ENCODE measurements around the gene TRIM42. TPM values are rescaled to one million over a fixed set of nuclear protein-coding genes. Genes with fewer than 3 reads are reported as not detected.

TRIM42 gene
- total and polyA plus RNA-seq, 7 experiments from 2014 or later, result not detected

- H3K4me3 ChIP-seq (ENCODE audit: low read length), result no peak overlapping the region
- ATAC-seq (no peak), DNase-seq (no peak)
- no peak overlapping the region for H3K27ac Mint-ChIP-seq
- ChIA-PET CTCF (no interaction called here), POLR2A (no interaction called here)
- no peaks in the 10 kb centered on the region for H3K9me3 ChIP-seq (ENCODE audit: control insufficient read depth in 2 of 3, low read length in 3 of 3)
- intact Hi-C loops (cut with micrococcal nuclease), result no loop called here
- H3K27ac ChIP-seq (ENCODE audit: low read depth, low read length), result no peak overlapping the region
- H3K27me3 Mint-ChIP-seq, result peaks cover 0 to 35% (median 9%) of the 10 kb centered on the region in 5 donors
- H3K4me1 ChIP-seq (ENCODE audit: control insufficient read depth in 2 of 2, insufficient read depth in 2 of 2, low read length in 2 of 2), result no peaks in the 10 kb centered on the region
- no peaks in the 10 kb centered on the region for H3K36me3 ChIP-seq (ENCODE audit: control insufficient read depth in 2 of 3, insufficient read depth in 3 of 3, low read length in 3 of 3)
- no peaks in the 10 kb centered on the region for H3K36me3 Mint-ChIP-seq
- peaks cover 0 to 3% (median 0%) of the 10 kb centered on the region in 7 donors for H3K4me1 Mint-ChIP-seq
- no peak overlapping the region for H3K4me3 Mint-ChIP-seq
- H3K27me3 ChIP-seq (ENCODE audit: control insufficient read depth in 2 of 2, insufficient read depth in 2 of 2, low read length in 2 of 2), result peaks cover 0 to 3% of the 10 kb centered on the region in 2 donors
- H3K9me3 Mint-ChIP-seq, result peaks cover 0 to 5% (median 0%) of the 10 kb centered on the region in 11 donors
Observed at GRCh38 chr3:140699516-140700231, 21.8 kb downstream of the TRIM42 start.

DNA sequence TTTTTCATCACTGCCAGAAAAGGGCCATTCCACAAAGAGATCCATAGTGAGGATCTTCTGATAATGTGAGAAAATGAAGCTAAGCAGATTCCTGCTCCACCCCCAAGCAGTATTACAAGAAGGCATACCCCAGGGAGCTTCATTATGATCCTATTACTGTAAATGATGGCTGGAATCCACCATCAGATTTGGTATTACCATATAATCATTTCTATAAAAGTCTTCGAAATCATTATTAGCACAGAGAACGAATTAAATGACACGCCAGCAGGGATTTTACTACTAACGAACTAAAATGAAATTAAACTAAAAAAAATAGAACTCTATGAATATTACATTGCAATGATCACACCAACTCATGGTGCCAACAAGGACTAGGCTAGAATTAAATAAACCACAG is 24.4 kb downstream of the TRIM42 start:
- Histone ChIP-seq H3K4me3 (ENCODE audit: low read length) (no peak overlapping the region), H3K9me3 (ENCODE audit: control insufficient read depth in 2 of 3, low read length in 3 of 3) (no peaks in the 10 kb centered on the region), H3K4me1 (ENCODE audit: control insufficient read depth in 2 of 2, insufficient read depth in 2 of 2, low read length in 2 of 2) (no peaks in the 10 kb centered on the region), H3K27me3 (ENCODE audit: control insufficient read depth in 2 of 2, insufficient read depth in 2 of 2, low read length in 2 of 2) (no peaks in the 10 kb centered on the region), H3K27ac (ENCODE audit: low read depth, low read length) (no peak overlapping the region), H3K36me3 (ENCODE audit: control insufficient read depth in 2 of 3, insufficient read depth in 3 of 3, low read length in 3 of 3) (no peaks in the 10 kb centered on the region)
- Mint-ChIP-seq H3K9me3 (peaks cover 0 to 7% (median 0%) of the 10 kb centered on the region in 11 donors), H3K27me3 (peaks cover 0 to 35% (median 9%) of the 10 kb centered on the region in 5 donors), H3K4me1 (no peaks in the 10 kb centered on the region), H3K4me3 (no peak overlapping the region), H3K36me3 (no peaks in the 10 kb centered on the region), H3K27ac (no peak overlapping the region)
- ChIA-PET POLR2A (no interaction called here), CTCF (no interaction called here)
- intact Hi-C loops (cut with micrococcal nuclease), result no loop called here
- DNase-seq (no peak), ATAC-seq (no peak)

GRCh38 chr3:140703496-140703895 is 25.6 kb downstream of the TRIM42 start:
- Mint-ChIP-seq H3K4me1 (no peaks in the 10 kb centered on the region), H3K9me3 (peaks cover 0 to 7% (median 0%) of the 10 kb centered on the region in 11 donors)
- no peak for ATAC-seq

GRCh38 chr3:140704733-140705132 is 26.9 kb downstream of the TRIM42 start:
- Histone ChIP-seq H3K36me3 (ENCODE audit: control insufficient read depth in 2 of 3, insufficient read depth in 3 of 3, low read length in 3 of 3) (no peaks in the 10 kb centered on the region), H3K27me3 (ENCODE audit: control insufficient read depth in 2 of 2, insufficient read depth in 2 of 2, low read length in 2 of 2) (no peaks in the 10 kb centered on the region), H3K4me1 (ENCODE audit: control insufficient read depth in 2 of 2, insufficient read depth in 2 of 2, low read length in 2 of 2) (no peaks in the 10 kb centered on the region), H3K4me3 (ENCODE audit: low read length) (no peak overlapping the region), H3K9me3 (ENCODE audit: control insufficient read depth in 2 of 3, low read length in 3 of 3) (no peaks in the 10 kb centered on the region), H3K27ac (ENCODE audit: low read depth, low read length) (no peak overlapping the region)
- DNase-seq (no peak), ATAC-seq (no peak)
- peaks cover 0 to 7% (median 0%) of the 10 kb centered on the region in 11 donors for H3K9me3 Mint-ChIP-seq
- intact Hi-C loops (cut with micrococcal nuclease), result no loop called here
- H3K27me3 Mint-ChIP-seq, result peaks cover 0 to 26% (median 9%) of the 10 kb centered on the region in 5 donors
- no peak overlapping the region for H3K27ac Mint-ChIP-seq
- H3K36me3 Mint-ChIP-seq, result no peaks in the 10 kb centered on the region
- no peak overlapping the region for H3K4me3 Mint-ChIP-seq
- ChIA-PET POLR2A (no interaction called here), CTCF (no interaction called here)
- no peaks in the 10 kb centered on the region for H3K4me1 Mint-ChIP-seq

More at GRCh38 chr3:140703496-140703895, 25.6 kb downstream of the TRIM42 start:
- Histone ChIP-seq H3K27me3 (ENCODE audit: control insufficient read depth in 2 of 2, insufficient read depth in 2 of 2, low read length in 2 of 2) (no peaks in the 10 kb centered on the region), H3K9me3 (ENCODE audit: control insufficient read depth in 2 of 3, low read length in 3 of 3) (no peaks in the 10 kb centered on the region), H3K4me1 (ENCODE audit: control insufficient read depth in 2 of 2, insufficient read depth in 2 of 2, low read length in 2 of 2) (no peaks in the 10 kb centered on the region), H3K36me3 (ENCODE audit: control insufficient read depth in 2 of 3, insufficient read depth in 3 of 3, low read length in 3 of 3) (no peaks in the 10 kb centered on the region), H3K4me3 (ENCODE audit: low read length) (no peak overlapping the region), H3K27ac (ENCODE audit: low read depth, low read length) (no peak overlapping the region)
- POLR2A ChIA-PET, result no interaction called here
- Mint-ChIP-seq H3K27me3 (peaks cover 0 to 35% (median 11%) of the 10 kb centered on the region in 5 donors), H3K36me3 (no peaks in the 10 kb centered on the region), H3K27ac (no peak overlapping the region), H3K4me3 (no peak overlapping the region)
- intact Hi-C loops (cut with micrococcal nuclease), result no loop called here
- CTCF ChIA-PET, result no interaction called here
- DNase-seq, result no peak

- no peak overlapping the region for H3K4me3 ChIP-seq (ENCODE audit: low read length)
- no peak for DNase-seq
- no peaks in the 10 kb centered on the region for H3K27me3 ChIP-seq (ENCODE audit: control insufficient read depth in 2 of 2, insufficient read depth in 2 of 2, low read length in 2 of 2)
- peaks cover 0 to 24% (median 9%) of the 10 kb centered on the region in 5 donors for H3K27me3 Mint-ChIP-seq
- H3K4me1 Mint-ChIP-seq, result no peaks in the 10 kb centered on the region
- H3K27ac ChIP-seq (ENCODE audit: low read depth, low read length), result no peak overlapping the region
- no peaks in the 10 kb centered on the region for H3K9me3 ChIP-seq (ENCODE audit: control insufficient read depth in 2 of 3, low read length in 3 of 3)
- H3K36me3 ChIP-seq (ENCODE audit: control insufficient read depth in 2 of 3, insufficient read depth in 3 of 3, low read length in 3 of 3), result no peaks in the 10 kb centered on the region
- ATAC-seq, result no peak
- H3K4me1 ChIP-seq (ENCODE audit: control insufficient read depth in 2 of 2, insufficient read depth in 2 of 2, low read length in 2 of 2), result no peaks in the 10 kb centered on the region
- no peak overlapping the region for H3K4me3 Mint-ChIP-seq
- intact Hi-C loops (cut with micrococcal nuclease), result no loop called here
- H3K9me3 Mint-ChIP-seq, result peaks cover 0 to 7% (median 0%) of the 10 kb centered on the region in 11 donors
- ChIA-PET POLR2A (no interaction called here), CTCF (no interaction called here)
- no peak overlapping the region for H3K27ac Mint-ChIP-seq
- H3K36me3 Mint-ChIP-seq, result no peaks in the 10 kb centered on the region
Observed at GRCh38 chr3:140705954-140706353, 28.1 kb downstream of the TRIM42 start.

DNA sequence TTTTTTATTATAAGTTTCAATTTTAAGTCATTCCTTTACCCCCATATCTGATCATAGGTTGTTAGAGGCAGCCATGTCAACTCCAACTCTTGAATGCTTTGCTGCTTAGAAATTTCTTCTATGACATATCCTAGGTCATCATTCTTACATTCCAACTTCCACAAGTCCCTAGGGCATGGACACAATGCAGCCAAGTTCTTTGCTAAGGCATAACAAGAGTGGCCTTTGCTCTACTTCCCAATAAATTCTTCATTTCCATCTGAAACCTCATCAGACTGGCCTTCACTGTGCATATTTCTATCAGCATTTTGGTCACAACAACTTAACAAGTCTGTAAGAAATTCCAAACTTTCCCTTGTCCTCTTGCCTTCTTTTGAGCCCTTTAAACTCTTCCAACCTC is 28.5 kb downstream of the TRIM42 start:
- peaks cover 0 to 24% (median 9%) of the 10 kb centered on the region in 5 donors for H3K27me3 Mint-ChIP-seq
- intact Hi-C loops (cut with micrococcal nuclease), result no loop called here
- ChIA-PET CTCF (no interaction called here), POLR2A (no interaction called here)
- no peaks in the 10 kb centered on the region for H3K36me3 ChIP-seq (ENCODE audit: control insufficient read depth in 2 of 3, insufficient read depth in 3 of 3, low read length in 3 of 3)
- ATAC-seq (no peak), DNase-seq (no peak)
- H3K4me1 Mint-ChIP-seq, result no peaks in the 10 kb centered on the region
- no peak overlapping the region for H3K27ac ChIP-seq (ENCODE audit: low read depth, low read length)
- no peak overlapping the region for H3K4me3 Mint-ChIP-seq
- no peaks in the 10 kb centered on the region for H3K9me3 ChIP-seq (ENCODE audit: control insufficient read depth in 2 of 3, low read length in 3 of 3)
- H3K9me3 Mint-ChIP-seq, result peaks cover 0 to 7% (median 0%) of the 10 kb centered on the region in 11 donors
- no peaks in the 10 kb centered on the region for H3K4me1 ChIP-seq (ENCODE audit: control insufficient read depth in 2 of 2, insufficient read depth in 2 of 2, low read length in 2 of 2)
- H3K27ac Mint-ChIP-seq, result no peak overlapping the region
- no peak overlapping the region for H3K4me3 ChIP-seq (ENCODE audit: low read length)
- H3K36me3 Mint-ChIP-seq, result no peaks in the 10 kb centered on the region
- no peaks in the 10 kb centered on the region for H3K27me3 ChIP-seq (ENCODE audit: control insufficient read depth in 2 of 2, insufficient read depth in 2 of 2, low read length in 2 of 2)

GRCh38 chr3:140708815-140709214 is 31.0 kb downstream of the TRIM42 start:
- Mint-ChIP-seq H3K4me1 (peaks cover 0 to 5% (median 0%) of the 10 kb centered on the region in 7 donors), H3K27ac (no peak overlapping the region), H3K4me3 (no peak overlapping the region), H3K27me3 (peaks cover 3 to 16% (median 5%) of the 10 kb centered on the region in 5 donors), H3K9me3 (peaks cover 0 to 7% (median 0%) of the 10 kb centered on the region in 11 donors), H3K36me3 (no peaks in the 10 kb centered on the region)
- H3K36me3 ChIP-seq (ENCODE audit: control insufficient read depth in 2 of 3, insufficient read depth in 3 of 3, low read length in 3 of 3), result no peaks in the 10 kb centered on the region
- no peaks in the 10 kb centered on the region for H3K9me3 ChIP-seq (ENCODE audit: control insufficient read depth in 2 of 3, low read length in 3 of 3)
- POLR2A ChIA-PET, result no interaction called here
- CTCF ChIA-PET, result no interaction called here
- ATAC-seq (no peak), DNase-seq (no peak)
- no peak overlapping the region for H3K27ac ChIP-seq (ENCODE audit: low read depth, low read length)
- no peaks in the 10 kb centered on the region for H3K4me1 ChIP-seq (ENCODE audit: control insufficient read depth in 2 of 2, insufficient read depth in 2 of 2, low read length in 2 of 2)
- no peak overlapping the region for H3K4me3 ChIP-seq (ENCODE audit: low read length)
- intact Hi-C loops (cut with micrococcal nuclease), result no loop called here
- H3K27me3 ChIP-seq (ENCODE audit: control insufficient read depth in 2 of 2, insufficient read depth in 2 of 2, low read length in 2 of 2), result no peaks in the 10 kb centered on the region
